Adrenal gland (tissue), 5 donors: ENCODE measurements around the gene ANGPT4.

Experiments
- POLR2A ChIP-seq, 2 donors: fragments of 450-650 bp; IDR thresholded peaks; one replicate each; pipeline ENCODE4 v1.6.1; 2017; ENCODE audit warnings: antibody characterized with exemption in 2 of 2, mild to moderate bottlenecking in 2 of 2, moderate library complexity in 1 of 2
- TF ChIP-seq, protein P1 (sequence below), 6 experiments: fragments of 450-650 bp in 4 of 6; fragments of 200-600 bp in 2 of 6; sonication (generic) in 1 of 6; IDR thresholded peaks; 1 replicate in 5 of 6; 2 replicates in 1 of 6; pipeline versions ENCODE4 v1.5.1 to v1.8.0; 2016 to 2021; ENCODE audit warnings: antibody characterized with exemption in 6 of 6, mild to moderate bottlenecking in 2 of 6, moderate library complexity in 1 of 6
- donor health status: DM: no; HTN: no; CAD: no.

DNA sequence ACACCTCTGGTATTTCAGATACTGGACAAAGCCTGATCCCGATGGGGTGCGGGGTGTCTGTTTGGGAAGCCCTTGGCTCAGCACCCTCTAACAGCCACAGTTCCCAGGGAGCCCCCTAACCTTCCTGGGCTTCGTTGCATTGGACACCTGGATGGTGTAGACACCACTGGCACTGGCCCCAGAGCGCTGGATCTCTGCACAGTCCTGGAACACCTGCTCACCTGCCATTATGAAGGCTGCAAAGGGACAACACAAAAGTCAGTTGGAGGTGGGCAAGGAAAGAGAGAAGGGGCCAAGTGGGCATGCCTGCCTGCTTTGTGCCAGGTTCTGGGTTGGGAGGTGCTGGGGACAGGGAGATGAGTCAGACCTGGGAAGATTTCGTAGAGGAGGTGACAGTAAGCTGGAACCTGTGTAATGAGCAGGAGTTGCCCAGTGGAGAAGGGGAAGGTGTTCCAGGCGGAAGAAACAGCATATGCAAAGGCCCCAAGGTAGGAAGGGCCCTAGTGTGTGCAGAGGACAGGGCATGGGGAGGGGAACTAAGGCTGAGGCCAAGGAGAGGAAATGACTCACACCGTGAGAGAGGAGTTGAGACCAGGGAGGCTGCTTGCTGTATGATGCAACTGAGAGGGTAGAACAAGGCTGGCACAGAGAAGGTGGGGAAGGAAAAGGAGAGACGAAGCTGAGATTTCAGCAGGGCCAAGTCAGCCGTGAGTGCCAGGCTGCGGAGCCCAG is 34.9 kb downstream of the ANGPT4 start:
- TF ChIP-seq, protein P1, sequence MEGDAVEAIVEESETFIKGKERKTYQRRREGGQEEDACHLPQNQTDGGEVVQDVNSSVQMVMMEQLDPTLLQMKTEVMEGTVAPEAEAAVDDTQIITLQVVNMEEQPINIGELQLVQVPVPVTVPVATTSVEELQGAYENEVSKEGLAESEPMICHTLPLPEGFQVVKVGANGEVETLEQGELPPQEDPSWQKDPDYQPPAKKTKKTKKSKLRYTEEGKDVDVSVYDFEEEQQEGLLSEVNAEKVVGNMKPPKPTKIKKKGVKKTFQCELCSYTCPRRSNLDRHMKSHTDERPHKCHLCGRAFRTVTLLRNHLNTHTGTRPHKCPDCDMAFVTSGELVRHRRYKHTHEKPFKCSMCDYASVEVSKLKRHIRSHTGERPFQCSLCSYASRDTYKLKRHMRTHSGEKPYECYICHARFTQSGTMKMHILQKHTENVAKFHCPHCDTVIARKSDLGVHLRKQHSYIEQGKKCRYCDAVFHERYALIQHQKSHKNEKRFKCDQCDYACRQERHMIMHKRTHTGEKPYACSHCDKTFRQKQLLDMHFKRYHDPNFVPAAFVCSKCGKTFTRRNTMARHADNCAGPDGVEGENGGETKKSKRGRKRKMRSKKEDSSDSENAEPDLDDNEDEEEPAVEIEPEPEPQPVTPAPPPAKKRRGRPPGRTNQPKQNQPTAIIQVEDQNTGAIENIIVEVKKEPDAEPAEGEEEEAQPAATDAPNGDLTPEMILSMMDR (IDR thresholded peaks at IDR 0.05), result no peak
- TF ChIP-seq POLR2A (IDR thresholded peaks at IDR 0.05), result no peak
